AG08396 (cell line): Measurements from ENCODE around the gene RNH1.

Experiments
- DNase-seq: peaks from one replicate; pipeline ENCODE4 v3.0.0; 2012; ENCODE audit warnings: low spot score, mixed read lengths

Gene RNH1

DNA sequence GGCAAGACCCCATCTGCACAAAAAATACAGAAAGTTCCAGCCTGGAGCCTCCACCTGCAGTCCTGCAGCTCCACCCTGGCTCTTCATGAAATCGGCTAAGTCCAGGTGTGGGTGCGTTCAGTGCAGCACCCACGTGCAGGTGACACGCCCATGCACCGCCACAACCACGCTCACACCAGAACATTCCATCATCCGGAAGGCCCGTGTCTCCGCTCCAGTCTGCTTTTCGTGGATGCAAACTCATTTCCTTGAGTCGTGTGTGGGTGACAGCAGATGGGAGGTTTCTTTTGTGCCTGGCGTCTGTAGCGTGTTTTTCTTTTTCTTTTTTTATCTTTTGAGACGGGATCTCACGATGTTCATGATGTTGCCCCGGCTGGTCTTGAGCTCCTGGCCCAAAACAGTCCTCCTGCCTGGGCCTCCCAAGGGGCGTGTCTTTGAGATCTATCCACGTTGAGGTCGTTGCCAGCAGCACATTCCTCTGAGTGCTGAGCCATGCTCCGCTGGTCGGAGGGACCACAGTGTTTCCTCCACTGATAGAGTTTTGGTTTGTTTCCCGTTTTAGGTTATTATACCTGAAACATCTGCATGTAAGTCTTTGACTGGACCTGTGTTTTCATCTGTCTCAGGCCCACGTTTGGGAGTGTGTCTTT is 49.8 kb downstream of the RNH1 start:
- DNase-seq = no peak

- DNase-seq = no peak
Observed at GRCh38 chr11:456533-456932, 50.5 kb downstream of the RNH1 start.

DNA sequence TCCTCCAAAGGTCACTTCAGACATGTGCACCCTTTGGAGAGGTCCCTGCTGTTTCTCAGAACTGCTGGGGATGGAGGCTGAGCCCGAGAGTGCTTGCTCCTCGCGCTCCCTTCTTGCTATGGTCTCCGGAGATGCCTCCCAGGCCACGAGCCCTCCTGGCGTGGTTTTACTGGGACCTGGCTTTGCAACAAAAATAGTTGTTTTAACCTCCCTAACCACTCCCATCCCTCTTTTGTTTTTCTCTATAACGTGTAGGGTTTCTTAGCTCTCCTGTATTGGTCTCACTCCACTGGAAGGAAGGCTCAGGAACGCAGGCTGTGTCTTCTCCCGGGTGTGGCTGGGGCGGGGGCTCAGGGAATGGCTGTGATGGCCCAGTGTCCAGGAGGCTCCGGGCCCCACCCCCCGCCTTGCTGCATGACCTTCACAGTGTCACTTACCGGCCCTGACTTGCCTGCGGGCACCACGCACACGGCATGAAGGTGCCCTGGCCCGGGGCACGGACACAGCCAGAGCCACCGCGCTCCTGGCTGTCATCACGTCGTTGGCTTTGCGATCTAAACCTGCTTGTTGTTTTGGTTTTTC is 51.4 kb downstream of the RNH1 start:
- DNase-seq = no peak

- no peak for DNase-seq
Observed at GRCh38 chr11:454801-455565, 52.1 kb downstream of the RNH1 start.

DNA sequence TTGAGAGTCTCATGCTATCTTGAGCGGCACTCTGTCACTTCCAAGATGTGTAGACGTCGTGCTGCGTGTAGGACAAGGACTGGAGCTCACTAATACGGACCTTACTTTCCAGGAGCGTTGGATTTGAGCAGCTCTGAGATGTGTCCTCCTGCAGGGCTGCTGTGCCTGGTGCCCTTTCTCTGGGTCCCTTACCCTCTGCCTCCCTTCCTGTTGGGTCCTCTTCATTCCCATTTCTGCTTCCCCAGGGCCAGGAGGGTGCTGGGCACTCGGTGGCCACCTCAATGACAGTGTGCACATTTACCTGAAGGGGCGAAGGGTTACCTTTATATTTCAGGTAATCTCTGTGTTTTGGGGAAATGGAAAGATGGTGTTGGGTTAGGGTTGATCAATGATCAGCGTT is 53.0 kb downstream of the RNH1 start:
- DNase-seq = no peak

DNA sequence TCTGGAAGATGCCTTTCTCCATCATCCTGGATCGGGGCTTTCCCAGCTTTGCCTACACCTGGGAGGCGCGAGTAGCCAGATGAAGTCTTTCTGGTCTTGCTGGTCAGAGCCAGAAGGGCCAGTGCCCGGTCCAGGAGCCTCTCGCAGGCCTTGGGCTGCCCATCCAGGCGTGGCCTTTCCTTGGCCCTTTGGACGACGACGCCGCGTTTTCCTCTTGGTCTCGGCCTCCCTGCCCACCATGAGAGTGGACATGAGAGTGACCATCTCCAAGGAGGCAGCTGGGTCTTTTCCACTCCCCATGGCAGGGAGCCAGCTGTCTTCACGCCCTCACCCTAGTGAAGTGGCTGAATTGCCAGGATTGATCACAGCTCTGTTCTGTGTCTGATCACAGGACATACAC is 53.5 kb downstream of the RNH1 start:
- DNase-seq = no peak

DNA sequence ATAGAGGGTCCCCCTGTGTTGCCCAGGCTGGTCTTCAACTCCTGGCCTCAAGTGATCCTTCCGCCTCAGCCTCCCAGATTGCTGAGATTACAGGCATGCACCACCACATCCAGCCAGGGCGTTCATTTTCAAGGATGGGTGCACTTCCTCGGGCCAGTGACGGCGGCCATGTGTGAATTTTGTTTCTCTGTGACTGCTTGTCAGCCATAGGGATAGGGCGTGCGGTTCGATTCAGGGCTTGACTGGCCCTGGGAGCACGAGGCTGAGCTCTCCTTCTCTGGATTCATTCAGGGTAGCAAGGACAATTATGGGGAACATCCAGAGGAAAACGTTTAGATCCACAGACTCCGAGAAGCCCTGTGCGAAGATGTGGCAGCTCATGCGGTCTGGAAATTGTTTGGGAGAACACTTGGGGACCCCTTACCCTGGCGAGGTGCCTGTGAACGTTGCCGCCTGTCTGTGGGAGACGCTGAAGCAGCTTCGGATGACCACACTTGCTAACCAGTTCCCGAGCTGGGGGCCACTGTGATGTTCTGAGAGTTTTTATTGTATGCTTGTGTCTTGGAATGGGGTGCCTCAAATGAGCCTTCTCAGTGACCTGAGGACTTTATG is 54.0 kb downstream of the RNH1 start:
- no peak for DNase-seq

GRCh38 chr11:452203-452744 is 54.8 kb downstream of the RNH1 start:
- DNase-seq = no peak

DNA sequence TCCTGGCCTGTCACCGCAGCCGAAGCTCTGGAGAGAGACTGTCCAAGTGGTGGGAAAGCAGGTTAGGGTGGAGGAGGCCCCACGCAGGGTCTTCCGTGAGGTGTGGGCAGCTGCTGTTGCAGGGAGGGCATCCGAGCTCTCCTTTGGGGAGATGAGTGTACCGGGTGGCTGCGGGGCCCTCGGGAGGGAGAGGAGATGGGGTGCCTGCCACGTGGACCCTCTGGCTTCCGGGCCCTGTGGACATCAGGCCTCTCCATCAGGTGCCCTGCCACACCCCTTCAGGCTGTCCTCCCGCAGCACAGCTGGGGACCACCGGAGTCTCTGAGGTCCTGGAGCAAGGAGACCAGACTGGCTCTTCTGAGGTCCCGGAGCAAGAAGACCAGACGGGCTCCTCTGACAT is 55.3 kb downstream of the RNH1 start:
- DNase-seq = no peak

GRCh38 chr11:450809-451451 is 56.1 kb downstream of the RNH1 start:
- peak; percentile 81 for DNase-seq

GRCh38 chr11:449889-450808 is 56.9 kb downstream of the RNH1 start, which contains the start of gene PTDSS2:
Gene PTDSS2 (plus strand): TSS chr11:450279. CDS start chr11:450456, 177 bp downstream.
- DNase-seq = peak; percentile 97

DNA sequence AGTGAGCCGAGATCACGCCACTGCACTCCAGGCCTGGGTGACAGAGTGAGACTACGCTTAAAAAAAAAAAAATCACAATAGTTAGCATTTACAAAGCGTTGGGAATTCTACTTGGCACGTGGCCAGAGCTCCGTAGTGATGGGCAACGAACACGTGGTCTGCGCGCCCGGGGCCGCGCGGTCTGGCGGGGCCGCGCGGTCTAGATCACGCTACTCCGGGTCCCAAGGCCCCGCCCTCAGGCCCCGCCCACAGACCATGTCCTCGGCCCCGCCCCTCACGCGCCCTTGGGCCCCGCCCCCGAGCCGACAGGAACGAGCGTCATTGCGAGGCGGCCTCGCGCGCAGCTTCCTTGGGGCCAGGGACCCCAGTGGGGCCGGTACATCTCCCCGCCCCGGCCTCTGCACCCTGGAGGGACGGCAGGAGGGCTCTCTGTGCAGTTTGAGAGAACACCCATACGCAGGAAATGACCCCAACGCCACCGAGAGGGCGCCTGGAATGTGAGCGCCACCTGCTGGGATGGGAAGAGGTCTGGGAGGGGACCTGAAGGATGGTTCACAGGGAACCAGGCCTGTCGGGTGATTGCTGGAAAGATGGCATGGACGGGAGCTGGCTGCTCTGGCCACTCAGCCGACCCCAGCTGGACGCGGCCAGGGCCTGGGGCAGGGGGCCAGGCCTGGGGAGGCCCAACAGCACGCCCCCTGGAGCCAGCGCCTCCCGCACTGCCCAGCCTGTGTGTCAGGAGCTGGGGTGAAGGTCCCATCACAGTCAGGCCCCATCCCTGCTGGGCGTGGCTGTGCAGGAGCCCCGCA is 58.9 kb downstream of the RNH1 start:
- peak; percentile 97 for DNase-seq

GRCh38 chr11:446891-447290 is 60.2 kb downstream of the RNH1 start:
- DNase-seq = no peak

GRCh38 chr11:445765-446588 is 61.1 kb downstream of the RNH1 start:
- no peak for DNase-seq
